HepG2 (cell line): ENCODE measurements around the gene MAPK14. TPM values are rescaled to one million over a fixed set of nuclear protein-coding genes. Genes with fewer than 3 reads are reported as not detected.

ENCODE experiments used
- HDAC6 ChIP-seq: fragments of 200-600 bp; sonication (generic); IDR thresholded peaks from 2 replicates; pipeline ENCODE4 v1.7.0; 2017; ENCODE audit warnings: mild to moderate bottlenecking, antibody characterized with exemption, low read length, low read depth
- HMG20B ChIP-seq: conservative IDR thresholded peaks from 2 replicates; pipeline ENCODE4 v1.6.1; 2016; ENCODE audit warnings: missing genetic modification reagents, missing compliant biosample characterization
- HOXD1 ChIP-seq: sonication (generic); formaldehyde crosslinking; IDR thresholded peaks from 2 replicates; pipeline ENCODE4 v1.5.0; 2020; ENCODE audit warnings: missing genetic modification reagents
- JUN ChIP-seq: sonication (generic); formaldehyde crosslinking; IDR thresholded peaks from 2 replicates; pipeline ENCODE4 v1.4.0; 2020; ENCODE audit warnings: mild to moderate bottlenecking, missing genetic modification reagents
- KLF12 ChIP-seq: sonication (generic); formaldehyde crosslinking; IDR thresholded peaks from 2 replicates; pipeline ENCODE4 v1.4.0; 2020; ENCODE audit warnings: missing genetic modification reagents, borderline replicate concordance
- NBN ChIP-seq: fragments of 450-650 bp; conservative IDR thresholded peaks from 2 replicates; pipeline ENCODE4 v1.6.1; 2017
- NFE2L1 ChIP-seq: sonication (generic); formaldehyde crosslinking; IDR thresholded peaks from 2 replicates; pipeline ENCODE4 v1.4.0; 2020; ENCODE audit warnings: missing genetic modification reagents, mild to moderate bottlenecking, borderline replicate concordance
- NFIB ChIP-seq: sonication (generic); formaldehyde crosslinking; IDR thresholded peaks from 2 replicates; pipeline ENCODE4 v1.9.0; 2021; ENCODE audit warnings: missing genetic modification reagents, mild to moderate bottlenecking, borderline replicate concordance
- PAWR ChIP-seq: sonication (generic); formaldehyde crosslinking; IDR thresholded peaks from 2 replicates; pipeline ENCODE4 v1.4.0; 2020; ENCODE audit warnings: missing genetic modification reagents, mild to moderate bottlenecking, borderline replicate concordance
- PLRG1 ChIP-seq: fragments of 450-650 bp; conservative IDR thresholded peaks from 2 replicates; pipeline ENCODE4 v1.6.1; 2016
- SP5 ChIP-seq: IDR thresholded peaks from 2 replicates; pipeline ENCODE4 v1.6.1; 2016; ENCODE audit warnings: low read depth, borderline replicate concordance
- U2AF2 ChIP-seq: fragments of 200-400 bp; formaldehyde crosslinking; IDR thresholded peaks from 2 replicates; pipeline ENCODE4 v1.6.1; 2017; ENCODE audit warnings: low read depth, mild to moderate bottlenecking, low read length
- ZBTB20 ChIP-seq: sonication (generic); formaldehyde crosslinking; IDR thresholded peaks from 2 replicates; pipeline ENCODE4 v1.8.1; 2023; ENCODE audit warnings: missing genetic modification reagents, low read depth, mild to moderate bottlenecking, borderline replicate concordance
- ZNF138 ChIP-seq: sonication (generic); formaldehyde crosslinking; IDR thresholded peaks from 2 replicates; pipeline ENCODE4 v1.5.0; 2020; ENCODE audit warnings: mild to moderate bottlenecking, low read depth, missing genetic modification reagents
- ZNF20 ChIP-seq: sonication (generic); formaldehyde crosslinking; IDR thresholded peaks from 2 replicates; pipeline ENCODE4 v1.4.0; 2020; ENCODE audit warnings: mild to moderate bottlenecking, moderate library complexity, missing genetic modification reagents
- ZNF790 ChIP-seq: sonication (generic); formaldehyde crosslinking; IDR thresholded peaks from 2 replicates; pipeline ENCODE4 v1.8.0; 2022; ENCODE audit warnings: missing genetic modification reagents, mild to moderate bottlenecking, borderline replicate concordance
- polyA plus RNA-seq, 8 experiments: library from polyadenylated mRNA; depleted of rRNA in 3 of 8; stranded (reverse) in 7 of 8; unstranded in 1 of 8; fragments of >200 nt; fragmentation: Illumina TruSeq in 4 of 8; extraction: Trizol in 4 of 8; gene quantifications; 2 replicates each; pipeline versions ENCODE4 v1.2.1 to v1.2.3, GENCODE V29; 2011 to 2016; ENCODE audit warnings: low read depth in 4 of 8, missing spikeins in 1 of 8, mixed read lengths in 1 of 8; ENCODE audit not compliant: insufficient read depth in 1 of 8
- total RNA-seq, 5 experiments: library from RNA; depleted of rRNA; stranded (reverse); fragments of >200 nt; fragmentation: Illumina TruSeq; extraction: Trizol; gene quantifications; 2 replicates each; pipeline ENCODE4 v1.2.3, GENCODE V29; 2016; ENCODE audit warnings: low read depth in 1 of 5
- TF ChIP-seq, protein P1 (sequence below): sonication (generic); formaldehyde crosslinking; IDR thresholded peaks from 2 replicates; pipeline ENCODE4 v1.4.0; 2020; ENCODE audit warnings: mild to moderate bottlenecking, missing genetic modification reagents
- TF ChIP-seq, protein P2 (sequence below): sonication (generic); formaldehyde crosslinking; IDR thresholded peaks from 2 replicates; pipeline ENCODE4 v1.9.0; 2021; ENCODE audit warnings: missing genetic modification reagents, borderline replicate concordance
- TF ChIP-seq, protein P3 (sequence below): sonication (generic); formaldehyde crosslinking; IDR thresholded peaks from 2 replicates; pipeline ENCODE4 v1.5.1; 2020; ENCODE audit warnings: missing genetic modification reagents, mild to moderate bottlenecking, borderline replicate concordance
- TF ChIP-seq, protein P4 (sequence below): sonication (generic); formaldehyde crosslinking; IDR thresholded peaks from 2 replicates; pipeline ENCODE4 v1.4.0; 2020; ENCODE audit warnings: missing genetic modification reagents
- TF ChIP-seq, protein P5 (sequence below): IDR thresholded peaks from 2 replicates; pipeline ENCODE4 v1.6.1; 2012; ENCODE audit warnings: low read depth, low read length, improper control_type of control experiment

The MAPK14 gene
- total and polyA plus RNA-seq, 2 of the 13 experiments (the other 11 are each of a cell fraction or from before 2014, with no cell fraction given): 66.3 to 67.3 TPM

DNA sequence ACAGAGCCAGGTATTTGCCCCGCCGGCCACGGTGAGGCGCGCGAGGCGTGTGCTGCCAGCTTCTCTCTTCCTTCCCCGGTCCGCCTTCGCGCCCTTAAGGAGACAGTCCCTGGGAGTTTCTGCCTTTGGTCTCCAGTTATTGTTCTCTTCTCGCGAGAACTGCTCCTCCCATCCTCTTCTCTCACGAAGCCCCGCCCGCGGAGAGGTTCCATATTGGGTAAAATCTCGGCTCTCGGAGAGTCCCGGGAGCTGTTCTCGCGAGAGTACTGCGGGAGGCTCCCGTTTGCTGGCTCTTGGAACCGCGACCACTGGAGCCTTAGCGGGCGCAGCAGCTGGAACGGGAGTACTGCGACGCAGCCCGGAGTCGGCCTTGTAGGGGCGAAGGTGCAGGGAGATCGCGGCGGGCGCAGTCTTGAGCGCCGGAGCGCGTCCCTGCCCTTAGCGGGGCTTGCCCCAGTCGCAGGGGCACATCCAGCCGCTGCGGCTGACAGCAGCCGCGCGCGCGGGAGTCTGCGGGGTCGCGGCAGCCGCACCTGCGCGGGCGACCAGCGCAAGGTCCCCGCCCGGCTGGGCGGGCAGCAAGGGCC is at the start of gene MAPK14 (continued):
- TF ChIP-seq, protein P1, sequence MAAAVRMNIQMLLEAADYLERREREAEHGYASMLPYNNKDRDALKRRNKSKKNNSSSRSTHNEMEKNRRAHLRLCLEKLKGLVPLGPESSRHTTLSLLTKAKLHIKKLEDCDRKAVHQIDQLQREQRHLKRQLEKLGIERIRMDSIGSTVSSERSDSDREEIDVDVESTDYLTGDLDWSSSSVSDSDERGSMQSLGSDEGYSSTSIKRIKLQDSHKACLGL (CRISPR knock-in tag): no peak
- TF ChIP-seq PAWR (CRISPR knock-in tag) (no peak), JUN (peak; percentile 50; the same call in 1 of the 2 replicates), PLRG1 (no peak), ZNF20 (CRISPR knock-in tag) (no peak), HDAC6 (no peak), ZBTB20 (CRISPR knock-in tag) (peak; percentile 72; the same call in 1 of the 2 replicates), NFIB (CRISPR knock-in tag) (no peak), NFE2L1 (CRISPR knock-in tag) (no peak), ZNF138 (CRISPR knock-in tag) (peak; percentile 97; the same call in 1 of the 2 replicates), ZNF790 (no peak), SP5 (peak; percentile 13; the same call in 1 of the 2 replicates), NBN (no peak), HOXD1 (CRISPR knock-in tag) (peak; percentile 51), HMG20B (CRISPR knock-in tag) (0 out of 2 replicates have a peak, but pooled peaks have one; percentile 25), U2AF2 (no peak), KLF12 (CRISPR knock-in tag) (no peak; the same call in 1 of the 2 replicates)
- TF ChIP-seq, protein P2, sequence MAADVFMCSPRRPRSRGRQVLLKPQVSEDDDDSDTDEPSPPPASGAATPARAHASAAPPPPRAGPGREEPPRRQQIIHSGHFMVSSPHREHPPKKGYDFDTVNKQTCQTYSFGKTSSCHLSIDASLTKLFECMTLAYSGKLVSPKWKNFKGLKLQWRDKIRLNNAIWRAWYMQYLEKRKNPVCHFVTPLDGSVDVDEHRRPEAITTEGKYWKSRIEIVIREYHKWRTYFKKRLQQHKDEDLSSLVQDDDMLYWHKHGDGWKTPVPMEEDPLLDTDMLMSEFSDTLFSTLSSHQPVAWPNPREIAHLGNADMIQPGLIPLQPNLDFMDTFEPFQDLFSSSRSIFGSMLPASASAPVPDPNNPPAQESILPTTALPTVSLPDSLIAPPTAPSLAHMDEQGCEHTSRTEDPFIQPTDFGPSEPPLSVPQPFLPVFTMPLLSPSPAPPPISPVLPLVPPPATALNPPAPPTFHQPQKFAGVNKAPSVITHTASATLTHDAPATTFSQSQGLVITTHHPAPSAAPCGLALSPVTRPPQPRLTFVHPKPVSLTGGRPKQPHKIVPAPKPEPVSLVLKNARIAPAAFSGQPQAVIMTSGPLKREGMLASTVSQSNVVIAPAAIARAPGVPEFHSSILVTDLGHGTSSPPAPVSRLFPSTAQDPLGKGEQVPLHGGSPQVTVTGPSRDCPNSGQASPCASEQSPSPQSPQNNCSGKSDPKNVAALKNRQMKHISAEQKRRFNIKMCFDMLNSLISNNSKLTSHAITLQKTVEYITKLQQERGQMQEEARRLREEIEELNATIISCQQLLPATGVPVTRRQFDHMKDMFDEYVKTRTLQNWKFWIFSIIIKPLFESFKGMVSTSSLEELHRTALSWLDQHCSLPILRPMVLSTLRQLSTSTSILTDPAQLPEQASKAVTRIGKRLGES: 0 out of 2 replicates have a peak, but pooled peaks have one; percentile 12
- TF ChIP-seq, protein P3, sequence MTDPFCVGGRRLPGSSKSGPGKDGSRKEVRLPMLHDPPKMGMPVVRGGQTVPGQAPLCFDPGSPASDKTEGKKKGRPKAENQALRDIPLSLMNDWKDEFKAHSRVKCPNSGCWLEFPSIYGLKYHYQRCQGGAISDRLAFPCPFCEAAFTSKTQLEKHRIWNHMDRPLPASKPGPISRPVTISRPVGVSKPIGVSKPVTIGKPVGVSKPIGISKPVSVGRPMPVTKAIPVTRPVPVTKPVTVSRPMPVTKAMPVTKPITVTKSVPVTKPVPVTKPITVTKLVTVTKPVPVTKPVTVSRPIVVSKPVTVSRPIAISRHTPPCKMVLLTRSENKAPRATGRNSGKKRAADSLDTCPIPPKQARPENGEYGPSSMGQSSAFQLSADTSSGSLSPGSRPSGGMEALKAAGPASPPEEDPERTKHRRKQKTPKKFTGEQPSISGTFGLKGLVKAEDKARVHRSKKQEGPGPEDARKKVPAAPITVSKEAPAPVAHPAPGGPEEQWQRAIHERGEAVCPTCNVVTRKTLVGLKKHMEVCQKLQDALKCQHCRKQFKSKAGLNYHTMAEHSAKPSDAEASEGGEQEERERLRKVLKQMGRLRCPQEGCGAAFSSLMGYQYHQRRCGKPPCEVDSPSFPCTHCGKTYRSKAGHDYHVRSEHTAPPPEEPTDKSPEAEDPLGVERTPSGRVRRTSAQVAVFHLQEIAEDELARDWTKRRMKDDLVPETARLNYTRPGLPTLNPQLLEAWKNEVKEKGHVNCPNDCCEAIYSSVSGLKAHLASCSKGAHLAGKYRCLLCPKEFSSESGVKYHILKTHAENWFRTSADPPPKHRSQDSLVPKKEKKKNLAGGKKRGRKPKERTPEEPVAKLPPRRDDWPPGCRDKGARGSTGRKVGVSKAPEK: no peak
- TF ChIP-seq, protein P4, sequence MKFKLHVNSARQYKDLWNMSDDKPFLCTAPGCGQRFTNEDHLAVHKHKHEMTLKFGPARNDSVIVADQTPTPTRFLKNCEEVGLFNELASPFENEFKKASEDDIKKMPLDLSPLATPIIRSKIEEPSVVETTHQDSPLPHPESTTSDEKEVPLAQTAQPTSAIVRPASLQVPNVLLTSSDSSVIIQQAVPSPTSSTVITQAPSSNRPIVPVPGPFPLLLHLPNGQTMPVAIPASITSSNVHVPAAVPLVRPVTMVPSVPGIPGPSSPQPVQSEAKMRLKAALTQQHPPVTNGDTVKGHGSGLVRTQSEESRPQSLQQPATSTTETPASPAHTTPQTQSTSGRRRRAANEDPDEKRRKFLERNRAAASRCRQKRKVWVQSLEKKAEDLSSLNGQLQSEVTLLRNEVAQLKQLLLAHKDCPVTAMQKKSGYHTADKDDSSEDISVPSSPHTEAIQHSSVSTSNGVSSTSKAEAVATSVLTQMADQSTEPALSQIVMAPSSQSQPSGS (CRISPR knock-in tag): peak; percentile 86
- TF ChIP-seq, protein P5, sequence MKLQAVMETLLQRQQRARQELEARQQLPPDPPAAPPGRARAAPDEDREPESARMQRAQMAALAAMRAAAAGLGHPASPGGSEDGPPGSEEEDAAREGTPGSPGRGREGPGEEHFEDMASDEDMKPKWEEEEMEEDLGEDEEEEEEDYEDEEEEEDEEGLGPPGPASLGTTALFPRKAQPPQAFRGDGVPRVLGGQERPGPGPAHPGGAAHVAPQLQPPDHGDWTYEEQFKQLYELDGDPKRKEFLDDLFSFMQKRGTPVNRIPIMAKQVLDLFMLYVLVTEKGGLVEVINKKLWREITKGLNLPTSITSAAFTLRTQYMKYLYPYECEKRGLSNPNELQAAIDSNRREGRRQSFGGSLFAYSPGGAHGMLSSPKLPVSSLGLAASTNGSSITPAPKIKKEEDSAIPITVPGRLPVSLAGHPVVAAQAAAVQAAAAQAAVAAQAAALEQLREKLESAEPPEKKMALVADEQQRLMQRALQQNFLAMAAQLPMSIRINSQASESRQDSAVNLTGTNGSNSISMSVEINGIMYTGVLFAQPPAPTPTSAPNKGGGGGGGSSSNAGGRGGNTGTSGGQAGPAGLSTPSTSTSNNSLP: no peak
